Cardiac muscle cell (in vitro differentiated cells and primary cell): ENCODE results near the gene NR2E1. TPM values are rescaled to one million over a fixed set of nuclear protein-coding genes. Genes with fewer than 3 reads are reported as not detected.

Experiments used
- DNase-seq, 2 donors: peaks; one replicate each; pipeline versions ENCODE4 v3.0.0 to v3.0.0-alpha.2; 2010 to 2017; ENCODE audit warnings: low read depth in 1 of 2, low spot score in 1 of 2
- H3K27ac ChIP-seq: fragments of 200-600 bp; sonication (generic); 2 replicates; pipeline ENCODE4 v1.5.1; 2016
- H3K27me3 ChIP-seq: fragments of 200-600 bp; sonication (generic); 2 replicates; pipeline ENCODE4 v1.6.0; 2016; ENCODE audit warnings: control low read depth
- H3K36me3 ChIP-seq: fragments of 200-600 bp; sonication (generic); 2 replicates; pipeline ENCODE4 v1.5.1; 2016; ENCODE audit warnings: control low read depth
- H3K4me1 ChIP-seq: fragments of 200-600 bp; sonication (generic); 2 replicates; pipeline ENCODE4 v1.8.1; 2017; ENCODE audit warnings: low read depth, mild to moderate bottlenecking, mixed run types
- H3K4me3 ChIP-seq: fragments of 200-600 bp; sonication (generic); 2 replicates; pipeline ENCODE4 v1.5.1; 2016; ENCODE audit warnings: mild to moderate bottlenecking
- H3K9me3 ChIP-seq: fragments of 200-600 bp; sonication (generic); 2 replicates; pipeline ENCODE4 v1.5.1; 2017; ENCODE audit warnings: low read depth, mild to moderate bottlenecking, control low read depth
- polyA plus RNA-seq: library from polyadenylated mRNA; unstranded; fragments of >200 nt; fragmentation: Nextera tagmentation; extraction: Ambion mirVana; gene quantifications from 2 replicates; pipeline ENCODE4 v1.2.1, GENCODE V29; 2016
- total RNA-seq: library from RNA; depleted of rRNA; stranded (reverse); fragments of >200 nt; gene quantifications from 2 replicates; pipeline ENCODE4 v1.2.3, GENCODE V29; 2016
- TF ChIP-seq, protein P1 (sequence below): IDR thresholded peaks from 2 replicates; pipeline ENCODE4 v1.5.1; 2012; ENCODE audit warnings: low read depth, mild to moderate bottlenecking, low read length

Gene NR2E1
- not detected in 2 replicates for total RNA-seq
- not detected in 2 replicates for polyA plus RNA-seq

DNA sequence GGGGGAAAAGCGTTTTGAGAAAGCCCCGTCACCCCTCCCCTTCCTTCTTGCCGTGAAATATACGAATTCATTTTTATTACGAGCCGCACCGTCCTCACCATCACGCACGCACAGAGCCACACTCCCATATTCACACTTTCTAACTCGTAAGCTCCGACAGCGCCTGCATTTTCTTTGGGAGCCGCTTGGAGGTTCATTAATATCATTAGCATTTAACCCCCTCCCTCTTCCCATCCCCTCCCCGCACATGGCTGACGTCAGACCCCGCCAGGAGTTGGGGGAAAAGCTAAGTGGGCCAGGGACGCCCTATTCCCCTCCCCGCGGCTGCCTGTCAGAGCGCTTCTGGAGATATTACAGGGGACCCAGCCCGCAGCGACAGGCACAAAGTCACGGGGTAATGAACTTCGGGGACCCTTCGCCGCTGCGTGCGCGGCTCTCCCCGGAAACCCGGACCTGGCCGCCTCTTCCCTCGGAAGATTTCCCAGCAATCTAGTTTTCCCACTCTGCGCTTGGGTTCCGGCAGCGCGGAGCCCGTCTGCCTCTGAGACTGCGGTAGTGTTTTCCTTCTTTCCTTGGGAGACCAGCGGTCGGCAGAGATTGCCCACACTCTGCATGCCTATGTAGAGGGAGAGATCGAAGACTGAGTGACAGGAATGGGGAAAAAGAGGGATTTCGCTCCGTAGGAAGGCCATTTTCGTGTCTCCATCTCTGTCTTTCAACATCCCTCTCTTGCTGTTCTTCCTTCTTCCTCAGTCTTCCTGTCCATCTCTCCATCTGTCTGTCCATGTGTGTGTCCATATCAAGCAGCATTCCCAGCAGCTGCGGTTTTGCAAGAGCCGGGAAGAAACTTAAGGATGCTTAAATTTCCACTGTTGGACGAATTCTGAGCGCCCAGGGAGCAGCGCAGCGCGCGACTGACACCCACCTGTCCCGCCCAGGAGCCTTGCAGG, at the start of gene NR2E1:
TSS of gene NR2E1 (plus strand) at position 309 of the 950 bp plus-strand sequence. CDS start 744 bp downstream, outside the sequence.
- H3K36me3 ChIP-seq = no peaks in the 10 kb centered on the region
- no peak for DNase-seq
- H3K27me3 ChIP-seq = peaks cover 100% of the 10 kb centered on the region
- H3K4me1 ChIP-seq = peaks cover 14% of the 10 kb centered on the region
- TF ChIP-seq, protein P1, sequence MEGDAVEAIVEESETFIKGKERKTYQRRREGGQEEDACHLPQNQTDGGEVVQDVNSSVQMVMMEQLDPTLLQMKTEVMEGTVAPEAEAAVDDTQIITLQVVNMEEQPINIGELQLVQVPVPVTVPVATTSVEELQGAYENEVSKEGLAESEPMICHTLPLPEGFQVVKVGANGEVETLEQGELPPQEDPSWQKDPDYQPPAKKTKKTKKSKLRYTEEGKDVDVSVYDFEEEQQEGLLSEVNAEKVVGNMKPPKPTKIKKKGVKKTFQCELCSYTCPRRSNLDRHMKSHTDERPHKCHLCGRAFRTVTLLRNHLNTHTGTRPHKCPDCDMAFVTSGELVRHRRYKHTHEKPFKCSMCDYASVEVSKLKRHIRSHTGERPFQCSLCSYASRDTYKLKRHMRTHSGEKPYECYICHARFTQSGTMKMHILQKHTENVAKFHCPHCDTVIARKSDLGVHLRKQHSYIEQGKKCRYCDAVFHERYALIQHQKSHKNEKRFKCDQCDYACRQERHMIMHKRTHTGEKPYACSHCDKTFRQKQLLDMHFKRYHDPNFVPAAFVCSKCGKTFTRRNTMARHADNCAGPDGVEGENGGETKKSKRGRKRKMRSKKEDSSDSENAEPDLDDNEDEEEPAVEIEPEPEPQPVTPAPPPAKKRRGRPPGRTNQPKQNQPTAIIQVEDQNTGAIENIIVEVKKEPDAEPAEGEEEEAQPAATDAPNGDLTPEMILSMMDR = no peak
- H3K27ac ChIP-seq = no peak within 1 kb of the TSS
- H3K4me3 ChIP-seq = no peak within 1 kb of the TSS
- H3K9me3 ChIP-seq = no peaks in the 10 kb centered on the region

DNA sequence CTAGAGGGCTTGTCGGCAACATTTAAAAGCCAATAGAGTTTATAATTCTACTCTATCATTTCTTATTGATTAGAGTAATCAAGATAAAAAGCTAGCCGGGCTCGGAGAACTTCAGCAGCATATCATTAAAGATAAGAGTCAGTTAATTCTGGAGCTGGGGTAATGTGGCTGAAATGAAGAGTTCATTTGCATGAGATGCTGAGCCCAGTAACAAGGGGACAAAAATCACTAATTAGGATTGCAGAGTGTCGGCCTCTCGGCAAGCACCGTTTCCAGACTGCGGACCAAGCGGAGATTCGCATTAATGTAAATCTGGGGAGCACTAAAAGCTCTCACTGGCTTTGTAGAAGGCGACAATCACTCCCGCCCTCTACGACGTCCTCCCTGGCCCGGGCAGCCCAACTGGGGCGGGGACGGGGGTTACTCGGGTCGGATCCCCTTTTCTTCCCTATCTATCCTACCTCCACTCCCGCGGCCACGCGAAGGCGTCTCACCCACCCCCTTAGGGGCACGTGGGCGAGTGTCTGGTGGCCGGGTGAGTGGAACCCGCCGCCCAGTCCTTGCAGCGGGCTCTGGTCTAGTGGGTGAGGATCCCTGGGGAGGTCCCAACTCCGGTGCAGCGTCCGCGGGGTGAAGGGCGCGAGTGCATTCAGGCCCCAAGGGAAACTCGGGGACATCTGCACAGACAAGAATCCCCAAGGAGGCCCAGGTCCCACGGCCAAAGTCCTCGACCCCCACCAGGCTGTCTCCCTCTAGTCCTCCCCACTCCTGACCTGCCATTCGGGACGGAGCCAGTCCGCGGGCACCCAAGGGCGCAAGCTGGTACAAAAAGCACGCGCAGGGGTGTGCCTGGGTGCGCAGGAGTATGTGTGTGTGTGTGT, 49.0 kb upstream of the NR2E1 start:
- Histone ChIP-seq H3K36me3 (no peaks in the 10 kb centered on the region), H3K4me1 (peaks cover 3% of the 10 kb centered on the region), H3K27me3 (peaks cover 100% of the 10 kb centered on the region), H3K4me3 (no peak overlapping the region), H3K27ac (no peak overlapping the region), H3K9me3 (no peaks in the 10 kb centered on the region)
- TF ChIP-seq, protein P1 = no peak
- DNase-seq = no peak

- Histone ChIP-seq H3K4me3 (peak overlapping the region; percentile 27), H3K27ac (no peak overlapping the region), H3K4me1 (peaks cover 3% of the 10 kb centered on the region), H3K9me3 (no peaks in the 10 kb centered on the region), H3K27me3 (peaks cover 100% of the 10 kb centered on the region), H3K36me3 (no peaks in the 10 kb centered on the region)
- DNase-seq = peak; percentile 21 to 23
- TF ChIP-seq, protein P1 = no peak
These were observed 48.1 kb upstream of the NR2E1 start for GRCh38 chr6:108117427-108118358.

- no peak for DNase-seq
- Histone ChIP-seq H3K9me3 (no peaks in the 10 kb centered on the region), H3K4me1 (peaks cover 5% of the 10 kb centered on the region), H3K27me3 (peaks cover 100% of the 10 kb centered on the region), H3K27ac (no peak overlapping the region), H3K4me3 (no peak overlapping the region), H3K36me3 (no peaks in the 10 kb centered on the region)
- TF ChIP-seq, protein P1 = no peak
These were observed 47.5 kb upstream of the NR2E1 start for GRCh38 chr6:108118359-108118724.
